H1 (cell line): ENCODE data around the gene PIK3R6. TPM values are rescaled to one million over a fixed set of nuclear protein-coding genes. Genes with fewer than 3 reads are reported as not detected.

Source experiments
- CTCF ChIA-PET: fragments of 300-600 bp; sonication (Branson Sonifier 250); formaldehyde crosslinking; loops from one replicate; lab custom pipeline; 2021; ENCODE audit not compliant: partially characterized antibody; lab: Charles Lee
- POLR2A ChIA-PET: fragments of 300-600 bp; sonication (Branson Sonifier 250); formaldehyde crosslinking; loops from one replicate; lab custom pipeline; 2021; ENCODE audit warnings: inconsistent platforms; ENCODE audit not compliant: partially characterized antibody; lab: Charles Lee
- DNase-seq, 2 experiments: peaks; one replicate each; pipeline versions ENCODE4 v3.0.0 to v3.0.0-alpha.2; 2010 to 2022; ENCODE audit warnings: low spot score in 2 of 2, low read depth in 1 of 2, mixed read lengths in 1 of 2
- FAIRE-seq: peaks from 2 replicates; lab custom pipeline; 2011; peaks lifted over from hg19 to GRCh38; lab: Jason Lieb, UNC
- H2AFZ ChIP-seq: 2 replicates; pipeline ENCODE4 v1.8.1; 2012; ENCODE audit warnings: low read length, inconsistent platforms
- H2AK5ac ChIP-seq: 2 replicates; pipeline ENCODE4 v1.6.1; 2013; ENCODE audit warnings: low read depth, low read length
- H2BK120ac ChIP-seq: replicated peaks from 2 replicates; pipeline ENCODE3; 2013; ENCODE audit warnings: low read depth, low read length, inconsistent platforms
- H2BK12ac ChIP-seq: 2 replicates; pipeline ENCODE4 v1.6.1; 2013; ENCODE audit warnings: low read depth, low read length
- H2BK15ac ChIP-seq: 2 replicates; pipeline ENCODE4 v1.6.1; 2013; ENCODE audit warnings: low read length
- H2BK20ac ChIP-seq: 2 replicates; pipeline ENCODE4 v1.6.1; 2013; ENCODE audit warnings: low read length
- H2BK5ac ChIP-seq: 2 replicates; pipeline ENCODE4 v1.6.1; 2013; ENCODE audit warnings: low read depth, low read length
- H3K14ac ChIP-seq: 2 replicates; pipeline ENCODE4 v1.6.1; 2013; ENCODE audit warnings: inconsistent platforms; ENCODE audit not compliant: insufficient read length
- H3K18ac ChIP-seq: 2 replicates; pipeline ENCODE4 v1.6.1; 2013; ENCODE audit warnings: low read length; ENCODE audit errors: extremely low read depth
- H3K23ac ChIP-seq: 2 replicates; pipeline ENCODE4 v1.6.1; 2013; ENCODE audit warnings: inconsistent platforms; ENCODE audit not compliant: insufficient read length
- H3K23me2 ChIP-seq: 2 replicates; pipeline ENCODE4 v1.6.1; 2013; ENCODE audit warnings: low read depth, low read length
- H3K27ac ChIP-seq: 2 replicates; pipeline ENCODE4 v1.6.1; 2011; ENCODE audit warnings: low read depth, low read length, inconsistent platforms
- H3K27me3 ChIP-seq, 4 experiments: replicated peaks in 1 of 4; 1 replicate in 1 of 4; 2 replicates in 3 of 4; pipeline versions ENCODE4 v1.6.1 to v1.8.1; 2011 to 2013; ENCODE audit warnings: low read length in 3 of 4, mild to moderate bottlenecking in 3 of 4, inconsistent platforms in 2 of 4, mixed read lengths in 2 of 4, moderate library complexity in 1 of 4; ENCODE audit not compliant: control insufficient read depth in 3 of 4, insufficient read depth in 3 of 4; ENCODE audit errors: extremely low read depth in 1 of 4
- H3K36me3 ChIP-seq, 4 experiments: 2 replicates each; pipeline versions ENCODE4 v1.6.1 to v1.8.1; 2011 to 2013; ENCODE audit warnings: mild to moderate bottlenecking in 4 of 4, low read length in 3 of 4, moderate library complexity in 2 of 4, control low read depth in 1 of 4, inconsistent platforms in 1 of 4; ENCODE audit not compliant: insufficient read depth in 4 of 4, control insufficient read depth in 2 of 4
- H3K4ac ChIP-seq: replicated peaks from 2 replicates; pipeline ENCODE3; 2013; ENCODE audit warnings: low read length, low read depth, mixed read lengths, inconsistent platforms; ENCODE audit not compliant: insufficient read length
- H3K4me1 ChIP-seq, 4 experiments: replicated peaks in 1 of 4; 1 replicate in 1 of 4; 2 replicates in 3 of 4; pipeline versions ENCODE4 v1.6.1 to v1.8.1; 2011 to 2013; ENCODE audit warnings: low read length in 3 of 4, inconsistent platforms in 2 of 4, mixed read lengths in 1 of 4; ENCODE audit not compliant: insufficient read depth in 4 of 4, control insufficient read depth in 3 of 4
- H3K4me2 ChIP-seq, 2 experiments: 2 replicates each; pipeline versions ENCODE4 v1.6.1 to v1.8.1; 2011 to 2013; ENCODE audit warnings: low read depth in 2 of 2, low read length in 2 of 2, control low read depth in 1 of 2, inconsistent platforms in 1 of 2, mild to moderate bottlenecking in 1 of 2; ENCODE audit not compliant: insufficient read depth in 1 of 2
- H3K4me3 ChIP-seq, 4 experiments: fragments of 200-600, 300-600 bp in 1 of 4; sonication (generic), shearing (Covaris generic), sonication (Bioruptor Twin) in 1 of 4; 2 replicates each; pipeline versions ENCODE4 v1.5.1 to v1.8.1; 2011 to 2016; ENCODE audit warnings: low read length in 4 of 4, low read depth in 3 of 4, control low read depth in 2 of 4, inconsistent platforms in 2 of 4, mild to moderate bottlenecking in 2 of 4, mixed read lengths in 1 of 4, moderate library complexity in 1 of 4; ENCODE audit not compliant: insufficient read depth in 2 of 4; ENCODE audit errors: extremely low read depth in 1 of 4
- H3K56ac ChIP-seq: replicated peaks from 2 replicates; pipeline ENCODE3; 2013; ENCODE audit warnings: low read depth, mild to moderate bottlenecking, mixed read lengths, low read length, inconsistent platforms; ENCODE audit not compliant: insufficient read length
- H3K79me1 ChIP-seq: 2 replicates; pipeline ENCODE4 v1.6.1; 2013; ENCODE audit warnings: low read depth, low read length, control low read depth
- H3K79me2 ChIP-seq, 2 experiments: 2 replicates each; pipeline versions ENCODE4 v1.6.1 to v1.8.1; 2012 to 2013; ENCODE audit warnings: low read length in 2 of 2, mild to moderate bottlenecking in 2 of 2, inconsistent platforms in 1 of 2; ENCODE audit not compliant: insufficient read depth in 2 of 2, control insufficient read depth in 1 of 2
- H3K9ac ChIP-seq, 4 experiments: replicated peaks in 1 of 4; 1 replicate in 1 of 4; 2 replicates in 3 of 4; pipeline versions ENCODE4 v1.6.1 to v1.8.1; 2011 to 2013; ENCODE audit warnings: low read depth in 3 of 4, low read length in 3 of 4, control low read depth in 2 of 4, mild to moderate bottlenecking in 2 of 4, moderate library complexity in 2 of 4, inconsistent platforms in 1 of 4; ENCODE audit errors: extremely low read depth in 1 of 4
- H3K9me3 ChIP-seq, 2 experiments: 2 replicates each; pipeline versions ENCODE4 v1.6.1 to v1.8.1; 2012 to 2013; ENCODE audit warnings: mild to moderate bottlenecking in 2 of 2, moderate library complexity in 2 of 2, control low read depth in 1 of 2, inconsistent platforms in 1 of 2, low read depth in 1 of 2, low read length in 1 of 2, mixed read lengths in 1 of 2; ENCODE audit not compliant: insufficient read depth in 2 of 2
- H4K20me1 ChIP-seq, 2 experiments: replicated peaks in 1 of 2; 2 replicates each; pipeline versions ENCODE3 to v1.8.1; 2011 to 2013; ENCODE audit warnings: inconsistent platforms in 2 of 2, low read length in 2 of 2, mild to moderate bottlenecking in 1 of 2; ENCODE audit not compliant: insufficient read depth in 2 of 2, control insufficient read depth in 1 of 2
- H4K5ac ChIP-seq: 2 replicates; pipeline ENCODE4 v1.6.1; 2013; ENCODE audit warnings: low read length, low read depth, mixed read lengths, inconsistent platforms; ENCODE audit not compliant: insufficient read length
- H4K8ac ChIP-seq: 2 replicates; pipeline ENCODE4 v1.8.0; 2013; ENCODE audit warnings: mild to moderate bottlenecking, moderate library complexity, low read length, inconsistent platforms; ENCODE audit not compliant: insufficient read depth; ENCODE audit errors: extremely low read depth
- H4K91ac ChIP-seq: replicated peaks from 2 replicates; pipeline ENCODE3; 2013; ENCODE audit warnings: low read length, mixed read lengths, inconsistent platforms; ENCODE audit not compliant: insufficient read length
- CBX8 ChIP-seq: fragments of 300-800, 300-1000 bp; sonication (generic); IDR thresholded peaks from 2 replicates; pipeline ENCODE4 v1.7.1; 2016; ENCODE audit warnings: low read depth, low read length, borderline replicate concordance
- RBBP5 ChIP-seq: IDR thresholded peaks from 2 replicates; pipeline ENCODE4 v1.7.1; 2012; ENCODE audit warnings: low read depth, mild to moderate bottlenecking, inconsistent platforms, low read length, moderate library complexity, borderline replicate concordance
- SUZ12 ChIP-seq: fragments of 200-600 bp; sonication (generic); IDR thresholded peaks from 2 replicates; pipeline ENCODE4 v1.6.1; 2012; ENCODE audit warnings: mild to moderate bottlenecking, inconsistent platforms, low read length, moderate library complexity, mixed read lengths
- WGBS, 2 experiments: shearing (Covaris generic) in 1 of 2; methylation state at CpG; one replicate each; pipeline versions ENCODE4 v1.1.6 to v1.1.7; 2013 to 2015; ENCODE audit warnings: low lambda C conversion rate in 2 of 2, mixed read lengths in 2 of 2, inconsistent platforms in 1 of 2, low coverage in 1 of 2, missing lambda C conversion rate in 1 of 2; ENCODE audit not compliant: insufficient replicate concordance in 2 of 2, insufficient coverage in 1 of 2, insufficient read length in 1 of 2; ENCODE audit errors: extremely low coverage in 1 of 2, missing lambda C conversion rate in 1 of 2; 5-methylcytosine and 5-hydroxymethylcytosine counted together
- polyA plus RNA-seq, 7 experiments: library from polyadenylated mRNA; depleted of rRNA in 3 of 7; stranded (reverse) in 5 of 7; unstranded in 2 of 7; fragments of >200 nt in 5 of 7; fragments of 200-250 nt in 2 of 7; gene quantifications; 1 replicate in 5 of 7; 2 replicates in 1 of 7; 4 replicates in 1 of 7; pipeline versions ENCODE4 v1.2.1 to v1.2.3, GENCODE V29; 2011 to 2013; ENCODE audit warnings: missing spikeins in 2 of 7, mixed read lengths in 2 of 7
- total RNA-seq: library from RNA; stranded (reverse); fragmentation: NEBNext Ultra II Directional; extraction: Animal tissue kit (Norgen Biotek cat#: 25700); gene quantifications from 2 replicates; pipeline ENCODE4 v1.2.1, GENCODE V29; 2021

The PIK3R6 gene
- total and polyA plus RNA-seq, 2 of the 8 experiments (the other 6 are each of a cell fraction or from before 2014, with no cell fraction given): 0.24 to 1.2 TPM

DNA sequence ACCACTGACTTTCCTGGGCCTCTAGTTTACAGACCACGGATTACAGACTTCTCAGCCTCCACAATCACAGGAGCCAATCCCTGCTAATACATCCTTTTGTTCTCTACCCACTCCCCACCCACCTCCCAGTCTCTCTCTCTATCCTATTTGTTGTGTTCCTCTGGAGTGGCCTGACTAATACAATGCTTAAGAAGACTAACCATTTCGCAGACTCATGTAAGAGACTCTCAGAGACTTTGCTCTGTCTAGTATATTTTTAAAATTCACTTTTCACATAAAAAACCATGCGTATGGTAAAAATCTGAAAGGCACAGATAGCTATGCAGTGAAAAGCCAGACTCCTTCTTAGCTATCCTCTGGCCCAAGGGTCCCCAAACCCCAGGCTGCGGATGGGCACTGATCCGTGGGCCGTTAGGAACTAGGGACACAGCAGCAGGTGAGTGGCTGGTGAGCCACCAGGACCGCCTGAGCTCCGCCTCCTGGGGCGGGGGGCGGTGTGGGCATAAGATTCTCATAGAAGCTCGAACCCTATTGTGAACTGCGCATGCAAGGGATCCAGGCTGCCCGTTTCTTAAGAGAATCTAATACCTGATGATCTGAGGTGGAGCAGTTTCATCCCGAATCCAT lies 7.6 kb downstream of the PIK3R6 start:
- no peak overlapping the region for H2BK5ac ChIP-seq
- FAIRE-seq (no peak), DNase-seq (no peak)
- H4K20me1 ChIP-seq: no peaks in the 10 kb centered on the region
- no peak overlapping the region for H3K4me3 ChIP-seq
- H4K8ac ChIP-seq: no peak overlapping the region
- no peak overlapping the region for H3K4me2 ChIP-seq
- 0 out of 2 replicates have a peak overlapping the region, but pooled peaks have one; percentile 59 for H2AFZ ChIP-seq
- TF ChIP-seq CBX8 (no peak), RBBP5 (no peak), SUZ12 (no peak)
- H3K27me3 ChIP-seq: no peaks in the 10 kb centered on the region
- no peak overlapping the region for H2AK5ac ChIP-seq
- H3K79me1 ChIP-seq: no peaks in the 10 kb centered on the region
- H3K79me2 ChIP-seq: no peaks in the 10 kb centered on the region
- no peak overlapping the region for H2BK120ac ChIP-seq
- no peak overlapping the region for H3K23ac ChIP-seq
- no peak overlapping the region; a peak in 1 of 7 replicates for H3K9ac ChIP-seq
- H2BK15ac ChIP-seq: no peak overlapping the region
- WGBS, 2 experiments: 86% methylated on average over 13 of the region's 14 CpGs; no CpG with 5 or more reads in 1 of the 2 experiments
- H3K27ac ChIP-seq: no peak overlapping the region
- CTCF ChIA-PET: interaction anchor here (1.2 to 1.6 kb wide), 3 partner anchors 11 to 28 kb away, joined by 4 read pairs; no protein-coding TSS in a partner anchor
- H4K91ac ChIP-seq: peak overlapping the region; percentile 54
- POLR2A ChIA-PET: no interaction called here
- H3K4me1 ChIP-seq: peaks cover 0 to 6% (median 1%) of the 10 kb centered on the region in 4 experiments; a peak in 4 of 7 replicates
- no peak overlapping the region for H3K14ac ChIP-seq
- H3K9me3 ChIP-seq: no peaks in the 10 kb centered on the region
- no peak overlapping the region for H2BK12ac ChIP-seq
- no peaks in the 10 kb centered on the region for H3K23me2 ChIP-seq
- H3K4ac ChIP-seq: no peak overlapping the region
- no peak overlapping the region for H3K56ac ChIP-seq
- no peak overlapping the region for H4K5ac ChIP-seq
- no peak overlapping the region for H2BK20ac ChIP-seq
- H3K18ac ChIP-seq: no peak overlapping the region
- H3K36me3 ChIP-seq: no peaks in the 10 kb centered on the region
